ENCODE results near the gene RHOD. TPM values are rescaled to one million over a fixed set of nuclear protein-coding genes. Genes with fewer than 3 reads are reported as not detected.

RHOD gene
- total RNA-seq, 2 experiments from 2014 or later, result 0.47 to 0.78 TPM

Small RNA genes lying within 50 kb of the gene (microRNA-seq; reads per million reads assigned to microRNA genes)
- gene MIR6860 (ENCODE audit: borderline replicate concordance), result not detected

Other genes starting within 250 kb of the RHOD start
- gene RCE1, start 213.4 kb upstream of the RHOD start, total RNA-seq, result 10 to 100 TPM; 24.9 to 25.6 TPM
- gene LRFN4, start 199.8 kb upstream of the RHOD start, total RNA-seq, result 10 to 100 TPM; 19.2 to 22.7 TPM
- 1 to 10 TPM; 9.2 to 9.3 TPM for gene PC, start 98.5 kb upstream of the RHOD start, total RNA-seq
- not detected for gene C11orf86, start 81.5 kb upstream of the RHOD start, total RNA-seq
- under 1 TPM in 1 of 2 experiments, not detected in 1; 0.11 TPM for gene SYT12, start 33.7 kb upstream of the RHOD start, total RNA-seq
- 10 to 100 TPM; 74.8 to 89.7 TPM for gene KDM2A, start 62.4 kb downstream of the RHOD start, total RNA-seq
- gene GRK2, start 209.6 kb downstream of the RHOD start, total RNA-seq, result 100 to 1,000 TPM; 202 to 241 TPM
- gene ANKRD13D, start 232.5 kb downstream of the RHOD start, total RNA-seq, result 10 to 100 TPM; 44.9 to 69.5 TPM
- gene SSH3, start 246.7 kb downstream of the RHOD start, total RNA-seq, result 10 to 100 TPM in 1 of 2 experiments, 1 to 10 TPM in 1; 6.0 to 11.1 TPM

Data from activated CD4-positive, alpha-beta T cell treated with anti-CD3 and anti-CD28 coated beads for 36 hours (primary cell).